Stimulated activated naive CD8-positive, alpha-beta T cell treated with anti-CD3 and anti-CD28 coated beads, Interleukin-15, amount 100 ng/mL, for 72 hours (primary cell): ENCODE results near the gene SEMA5A.

ENCODE experiments used
- ATAC-seq: fragments of 150-1000 bp; cut with Tn5 transposase; 2 replicates; pipeline ENCODE4 v1.10.0; 2021; ENCODE audit warnings: mild to moderate bottlenecking, moderate library complexity
- DNase-seq, 2 donors: peaks; one replicate each; pipeline ENCODE4 v3.0.0; 2021 to 2022
- H3K27ac Mint-ChIP-seq, 2 donors: one replicate each; pipeline ENCODE4 v1.8.0; 2022; ENCODE audit warnings: mild to moderate bottlenecking in 2 of 2, mixed read lengths in 2 of 2, moderate library complexity in 2 of 2
- H3K27me3 Mint-ChIP-seq: one replicate; pipeline ENCODE4 v1.8.0; 2022; ENCODE audit warnings: mixed read lengths
- H3K4me1 Mint-ChIP-seq: one replicate; pipeline ENCODE4 v1.8.0; 2022; ENCODE audit warnings: mild to moderate bottlenecking, mixed read lengths
- H3K4me3 Mint-ChIP-seq, 2 donors: one replicate each; pipeline ENCODE4 v1.8.0; 2022; ENCODE audit warnings: mild to moderate bottlenecking in 2 of 2, mixed read lengths in 2 of 2, moderate library complexity in 1 of 2
- H3K9me3 Mint-ChIP-seq, 2 donors: one replicate each; pipeline ENCODE4 v1.8.0; 2022; ENCODE audit warnings: mixed read lengths in 2 of 2

The SEMA5A gene

GRCh38 chr5:9502050-9502834 is 43.6 kb downstream of the SEMA5A start:
- no peak for ATAC-seq
- no peaks in the 10 kb centered on the region for H3K27me3 Mint-ChIP-seq

GRCh38 chr5:9500625-9501024 is 45.2 kb downstream of the SEMA5A start:
- H3K4me3 Mint-ChIP-seq: no peak overlapping the region
- no peaks in the 10 kb centered on the region for H3K9me3 Mint-ChIP-seq
- DNase-seq (no peak), ATAC-seq (no peak)
- no peaks in the 10 kb centered on the region for H3K4me1 Mint-ChIP-seq
- H3K27me3 Mint-ChIP-seq: no peaks in the 10 kb centered on the region
- H3K27ac Mint-ChIP-seq: no peak overlapping the region

More at GRCh38 chr5:9502050-9502834, 43.6 kb downstream of the SEMA5A start:
- DNase-seq: no peak
- Mint-ChIP-seq H3K9me3 (no peaks in the 10 kb centered on the region), H3K4me1 (no peaks in the 10 kb centered on the region), H3K4me3 (no peak overlapping the region), H3K27ac (peak overlapping the region in 1 of 2 donors; percentile 55)

- H3K9me3 Mint-ChIP-seq: no peaks in the 10 kb centered on the region
- H3K4me3 Mint-ChIP-seq: no peak overlapping the region
- ATAC-seq (no peak), DNase-seq (no peak)
- H3K27me3 Mint-ChIP-seq: no peaks in the 10 kb centered on the region
- no peak overlapping the region for H3K27ac Mint-ChIP-seq
- no peaks in the 10 kb centered on the region for H3K4me1 Mint-ChIP-seq
Measured at GRCh38 chr5:9500193-9500592, 45.7 kb downstream of the SEMA5A start.

GRCh38 chr5:9499498-9499876 is 46.4 kb downstream of the SEMA5A start:
- ATAC-seq (no peak), DNase-seq (no peak)
- Mint-ChIP-seq H3K4me1 (no peaks in the 10 kb centered on the region), H3K9me3 (no peaks in the 10 kb centered on the region), H3K27ac (no peak overlapping the region), H3K4me3 (no peak overlapping the region), H3K27me3 (no peaks in the 10 kb centered on the region)

GRCh38 chr5:9498541-9499497 is 47.1 kb downstream of the SEMA5A start:
- no peak overlapping the region for H3K27ac Mint-ChIP-seq
- no peaks in the 10 kb centered on the region for H3K27me3 Mint-ChIP-seq
- no peaks in the 10 kb centered on the region for H3K4me1 Mint-ChIP-seq
- no peak for ATAC-seq
- no peak for DNase-seq
- H3K4me3 Mint-ChIP-seq: no peak overlapping the region
- H3K9me3 Mint-ChIP-seq: no peaks in the 10 kb centered on the region

- ATAC-seq (no peak), DNase-seq (no peak)
- Mint-ChIP-seq H3K9me3 (no peaks in the 10 kb centered on the region), H3K27me3 (no peaks in the 10 kb centered on the region), H3K4me3 (no peak overlapping the region), H3K27ac (no peak overlapping the region), H3K4me1 (no peaks in the 10 kb centered on the region)
Measured at GRCh38 chr5:9497347-9497746, 48.5 kb downstream of the SEMA5A start.

GRCh38 chr5:9496801-9497200 is 49.1 kb downstream of the SEMA5A start:
- Mint-ChIP-seq H3K27me3 (no peaks in the 10 kb centered on the region), H3K4me3 (no peak overlapping the region), H3K27ac (no peak overlapping the region), H3K4me1 (no peaks in the 10 kb centered on the region), H3K9me3 (no peaks in the 10 kb centered on the region)
- DNase-seq: no peak
- no peak for ATAC-seq

- no peaks in the 10 kb centered on the region for H3K9me3 Mint-ChIP-seq
- no peak overlapping the region for H3K27ac Mint-ChIP-seq
- H3K27me3 Mint-ChIP-seq: no peaks in the 10 kb centered on the region
- H3K4me1 Mint-ChIP-seq: no peaks in the 10 kb centered on the region
- DNase-seq: no peak
- no peak overlapping the region for H3K4me3 Mint-ChIP-seq
- no peak for ATAC-seq
Measured at GRCh38 chr5:9495121-9495520, 50.8 kb downstream of the SEMA5A start.

GRCh38 chr5:9494301-9494700 is 51.6 kb downstream of the SEMA5A start:
- DNase-seq (no peak), ATAC-seq (no peak)
- no peak overlapping the region for H3K4me3 Mint-ChIP-seq
- H3K27me3 Mint-ChIP-seq: no peaks in the 10 kb centered on the region
- no peak overlapping the region for H3K27ac Mint-ChIP-seq
- H3K4me1 Mint-ChIP-seq: no peaks in the 10 kb centered on the region
- no peaks in the 10 kb centered on the region for H3K9me3 Mint-ChIP-seq

GRCh38 chr5:9490494-9491097 is 55.3 kb downstream of the SEMA5A start:
- H3K27ac Mint-ChIP-seq: no peak overlapping the region
- no peak for ATAC-seq
- no peaks in the 10 kb centered on the region for H3K4me1 Mint-ChIP-seq
- no peaks in the 10 kb centered on the region for H3K27me3 Mint-ChIP-seq
- no peak overlapping the region for H3K4me3 Mint-ChIP-seq
- DNase-seq: no peak
- H3K9me3 Mint-ChIP-seq: peaks cover under 1 to 5% of the 10 kb centered on the region in 2 donors

- ATAC-seq (no peak), DNase-seq (no peak)
- Mint-ChIP-seq H3K4me1 (no peaks in the 10 kb centered on the region), H3K4me3 (no peak overlapping the region), H3K27ac (no peak overlapping the region), H3K9me3 (peaks cover 10% of the 10 kb centered on the region in 2 donors), H3K27me3 (no peaks in the 10 kb centered on the region)
Measured at GRCh38 chr5:9483779-9484178, 62.1 kb downstream of the SEMA5A start.

GRCh38 chr5:9483243-9483642 is 62.6 kb downstream of the SEMA5A start:
- Mint-ChIP-seq H3K27me3 (no peaks in the 10 kb centered on the region), H3K9me3 (peaks cover 10 to 15% of the 10 kb centered on the region in 2 donors), H3K4me1 (no peaks in the 10 kb centered on the region), H3K4me3 (no peak overlapping the region), H3K27ac (no peak overlapping the region)
- DNase-seq (no peak), ATAC-seq (no peak)

GRCh38 chr5:9482381-9482780 is 63.5 kb downstream of the SEMA5A start:
- H3K9me3 Mint-ChIP-seq: peaks cover 15 to 23% of the 10 kb centered on the region in 2 donors
- DNase-seq (no peak), ATAC-seq (no peak)
- H3K4me1 Mint-ChIP-seq: no peaks in the 10 kb centered on the region
- no peak overlapping the region for H3K27ac Mint-ChIP-seq
- H3K4me3 Mint-ChIP-seq: no peak overlapping the region
- no peaks in the 10 kb centered on the region for H3K27me3 Mint-ChIP-seq

GRCh38 chr5:9480499-9480898 is 65.4 kb downstream of the SEMA5A start:
- ATAC-seq: no peak
- no peaks in the 10 kb centered on the region for H3K4me1 Mint-ChIP-seq
- no peak overlapping the region for H3K4me3 Mint-ChIP-seq
- DNase-seq: no peak
- no peak overlapping the region for H3K27ac Mint-ChIP-seq
- peaks cover 18 to 30% of the 10 kb centered on the region in 2 donors for H3K9me3 Mint-ChIP-seq
- no peaks in the 10 kb centered on the region for H3K27me3 Mint-ChIP-seq

- no peak for ATAC-seq
- Mint-ChIP-seq H3K27ac (no peak overlapping the region), H3K27me3 (no peaks in the 10 kb centered on the region), H3K4me1 (no peaks in the 10 kb centered on the region), H3K9me3 (peaks cover 18 to 30% of the 10 kb centered on the region in 2 donors), H3K4me3 (no peak overlapping the region)
- DNase-seq: no peak
Measured at GRCh38 chr5:9479990-9480389, 65.9 kb downstream of the SEMA5A start.

- Mint-ChIP-seq H3K27ac (no peak overlapping the region), H3K4me3 (no peak overlapping the region), H3K9me3 (peaks cover 19 to 31% of the 10 kb centered on the region in 2 donors), H3K27me3 (no peaks in the 10 kb centered on the region), H3K4me1 (no peaks in the 10 kb centered on the region)
- DNase-seq (no peak), ATAC-seq (no peak)
Measured at GRCh38 chr5:9479361-9479760, 66.5 kb downstream of the SEMA5A start.
